ENCODE data around the gene SLC2A13. TPM values are rescaled to one million over a fixed set of nuclear protein-coding genes. Genes with fewer than 3 reads are reported as not detected.

Gene SLC2A13
- total and polyA plus RNA-seq, 2 donors (not counting 1 experiment from before 2014, with no cell fraction given): 5.4 to 10.2 TPM

DNA sequence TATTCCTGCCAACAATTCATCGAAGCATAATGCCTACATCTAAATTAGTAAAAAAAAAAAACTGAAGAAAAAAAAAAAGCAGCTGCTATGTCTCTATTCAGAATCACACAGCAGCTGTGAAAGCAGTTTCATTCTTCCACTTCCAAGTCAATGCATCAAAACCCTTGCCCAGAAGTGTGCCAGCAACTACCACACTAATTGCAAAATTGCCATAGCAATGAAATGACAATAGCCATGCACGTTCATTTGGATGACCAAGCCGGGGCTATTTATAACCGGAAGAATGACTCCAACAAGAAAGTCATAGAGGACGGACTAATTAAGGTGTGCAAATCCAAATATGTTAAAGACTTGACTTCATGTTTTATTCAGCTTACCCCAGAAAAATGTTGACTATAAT is 42.5 kb downstream of the SLC2A13 start:
- no peak overlapping the region for H3K4me2 ChIP-seq (ENCODE audit: extremely low read depth, insufficient read depth, low read length)
- no peaks in the 10 kb centered on the region for H3K79me2 ChIP-seq (ENCODE audit: control insufficient read depth, insufficient read depth, low read length)
- H3K27me3 ChIP-seq (ENCODE audit: control insufficient read depth, insufficient read depth, low read length): no peaks in the 10 kb centered on the region
- H3K4me3 ChIP-seq (replicated peaks in 1 of 4; ENCODE audit: control extremely low read depth in 1 of 4, insufficient read depth in 1 of 4, low read depth in 3 of 4, low read length in 4 of 4): no peak overlapping the region
- no peaks in the 10 kb centered on the region for H3K9me3 ChIP-seq (ENCODE audit: control insufficient read depth, insufficient read depth, low read depth, low read length)
- no peak overlapping the region for H3K9ac ChIP-seq (ENCODE audit: insufficient read depth, low read length)
- H3K27ac ChIP-seq (ENCODE audit: insufficient read depth, low read length): no peak overlapping the region
- no peak overlapping the region for H2AFZ ChIP-seq (ENCODE audit: low read length)
- no peaks in the 10 kb centered on the region for H3K36me3 ChIP-seq (ENCODE audit: control insufficient read depth, insufficient read depth, low read length)
- no peaks in the 10 kb centered on the region for H3K4me1 ChIP-seq (ENCODE audit: control insufficient read depth, extremely low read depth, insufficient read depth, low read length)
- peak in 1 of 2 donors; percentile 47 for DNase-seq (ENCODE audit: low read depth in 2 of 2)
- no peaks in the 10 kb centered on the region for H4K20me1 ChIP-seq (ENCODE audit: control insufficient read depth, extremely low read depth, insufficient read depth, low read length)
- TF ChIP-seq, protein P1, sequence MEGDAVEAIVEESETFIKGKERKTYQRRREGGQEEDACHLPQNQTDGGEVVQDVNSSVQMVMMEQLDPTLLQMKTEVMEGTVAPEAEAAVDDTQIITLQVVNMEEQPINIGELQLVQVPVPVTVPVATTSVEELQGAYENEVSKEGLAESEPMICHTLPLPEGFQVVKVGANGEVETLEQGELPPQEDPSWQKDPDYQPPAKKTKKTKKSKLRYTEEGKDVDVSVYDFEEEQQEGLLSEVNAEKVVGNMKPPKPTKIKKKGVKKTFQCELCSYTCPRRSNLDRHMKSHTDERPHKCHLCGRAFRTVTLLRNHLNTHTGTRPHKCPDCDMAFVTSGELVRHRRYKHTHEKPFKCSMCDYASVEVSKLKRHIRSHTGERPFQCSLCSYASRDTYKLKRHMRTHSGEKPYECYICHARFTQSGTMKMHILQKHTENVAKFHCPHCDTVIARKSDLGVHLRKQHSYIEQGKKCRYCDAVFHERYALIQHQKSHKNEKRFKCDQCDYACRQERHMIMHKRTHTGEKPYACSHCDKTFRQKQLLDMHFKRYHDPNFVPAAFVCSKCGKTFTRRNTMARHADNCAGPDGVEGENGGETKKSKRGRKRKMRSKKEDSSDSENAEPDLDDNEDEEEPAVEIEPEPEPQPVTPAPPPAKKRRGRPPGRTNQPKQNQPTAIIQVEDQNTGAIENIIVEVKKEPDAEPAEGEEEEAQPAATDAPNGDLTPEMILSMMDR (conservative IDR thresholded peaks at IDR 0.05 in 1 of 2, IDR thresholded peaks at IDR 0.05 in 1 of 2; ENCODE audit: low read depth in 1 of 2, low read length in 2 of 2): no peak
- no peak for TF ChIP-seq EZH2 (IDR thresholded peaks at IDR 0.05; ENCODE audit: low read length, missing control alignments)

DNA sequence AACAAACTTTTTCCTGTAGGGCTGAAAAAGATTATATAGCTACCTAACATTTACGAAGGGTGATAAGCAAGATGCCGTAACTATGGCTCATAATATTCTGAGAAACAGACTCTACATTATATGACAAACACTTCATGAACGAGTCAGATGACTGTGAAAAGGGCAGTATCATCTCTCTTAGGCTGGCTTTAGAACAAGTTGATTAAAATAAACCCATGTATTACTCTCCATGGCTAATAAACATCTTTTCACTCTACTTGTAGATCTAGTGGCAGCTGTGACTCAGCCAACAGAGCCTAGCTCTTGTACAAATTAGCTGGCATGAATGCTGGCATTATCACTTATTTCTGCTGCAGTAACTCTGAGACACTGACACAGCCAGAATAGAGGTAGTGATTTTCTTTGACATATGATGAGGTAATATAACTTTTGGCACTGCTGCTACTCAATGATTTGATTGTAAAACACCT is 47.1 kb downstream of the SLC2A13 start:
- Histone ChIP-seq H3K27ac (ENCODE audit: insufficient read depth, low read length) (no peak overlapping the region), H3K4me3 (replicated peaks in 1 of 4; ENCODE audit: control extremely low read depth in 1 of 4, insufficient read depth in 1 of 4, low read depth in 3 of 4, low read length in 4 of 4) (no peak overlapping the region), H2AFZ (ENCODE audit: low read length) (no peak overlapping the region), H3K36me3 (ENCODE audit: control insufficient read depth, insufficient read depth, low read length) (no peaks in the 10 kb centered on the region), H4K20me1 (ENCODE audit: control insufficient read depth, extremely low read depth, insufficient read depth, low read length) (no peaks in the 10 kb centered on the region), H3K27me3 (ENCODE audit: control insufficient read depth, insufficient read depth, low read length) (no peaks in the 10 kb centered on the region), H3K79me2 (ENCODE audit: control insufficient read depth, insufficient read depth, low read length) (no peaks in the 10 kb centered on the region), H3K4me2 (ENCODE audit: extremely low read depth, insufficient read depth, low read length) (no peak overlapping the region), H3K4me1 (ENCODE audit: control insufficient read depth, extremely low read depth, insufficient read depth, low read length) (no peaks in the 10 kb centered on the region), H3K9ac (ENCODE audit: insufficient read depth, low read length) (no peak overlapping the region), H3K9me3 (ENCODE audit: control insufficient read depth, insufficient read depth, low read depth, low read length) (no peaks in the 10 kb centered on the region)
- peak in 1 of 2 donors; percentile 7 for DNase-seq (ENCODE audit: low read depth in 2 of 2)
- TF ChIP-seq, protein P1 (conservative IDR thresholded peaks at IDR 0.05 in 1 of 2, IDR thresholded peaks at IDR 0.05 in 1 of 2; ENCODE audit: low read depth in 1 of 2, low read length in 2 of 2): no peak
- TF ChIP-seq EZH2 (IDR thresholded peaks at IDR 0.05; ENCODE audit: low read length, missing control alignments): no peak

DNA sequence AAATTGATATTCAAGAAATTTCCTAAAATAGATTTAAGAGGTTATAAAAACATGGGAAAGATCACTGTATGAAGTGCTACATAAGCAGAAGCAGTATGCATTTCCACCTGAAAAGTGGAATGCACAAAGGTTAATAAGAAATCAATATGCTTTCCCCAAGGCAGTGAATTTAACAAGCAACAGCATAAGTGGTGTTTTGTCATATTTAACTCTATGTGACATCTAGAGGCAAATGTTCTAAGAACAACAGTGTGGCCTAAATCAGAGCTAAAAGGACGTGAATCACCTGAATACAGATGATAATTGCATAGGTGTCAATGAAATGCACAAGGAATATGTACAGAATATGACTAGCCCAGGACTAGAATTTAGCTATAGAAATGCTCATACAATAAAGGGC is 49.5 kb downstream of the SLC2A13 start:
- Histone ChIP-seq H3K27me3 (ENCODE audit: control insufficient read depth, insufficient read depth, low read length) (no peaks in the 10 kb centered on the region), H3K4me2 (ENCODE audit: extremely low read depth, insufficient read depth, low read length) (no peak overlapping the region), H3K36me3 (ENCODE audit: control insufficient read depth, insufficient read depth, low read length) (no peaks in the 10 kb centered on the region), H3K27ac (ENCODE audit: insufficient read depth, low read length) (no peak overlapping the region), H4K20me1 (ENCODE audit: control insufficient read depth, extremely low read depth, insufficient read depth, low read length) (no peaks in the 10 kb centered on the region), H2AFZ (ENCODE audit: low read length) (no peak overlapping the region), H3K4me3 (replicated peaks in 1 of 4; ENCODE audit: control extremely low read depth in 1 of 4, insufficient read depth in 1 of 4, low read depth in 3 of 4, low read length in 4 of 4) (no peak overlapping the region), H3K4me1 (ENCODE audit: control insufficient read depth, extremely low read depth, insufficient read depth, low read length) (no peaks in the 10 kb centered on the region), H3K9me3 (ENCODE audit: control insufficient read depth, insufficient read depth, low read depth, low read length) (no peaks in the 10 kb centered on the region), H3K9ac (ENCODE audit: insufficient read depth, low read length) (no peak overlapping the region), H3K79me2 (ENCODE audit: control insufficient read depth, insufficient read depth, low read length) (no peaks in the 10 kb centered on the region)
- no peak for TF ChIP-seq EZH2 (IDR thresholded peaks at IDR 0.05; ENCODE audit: low read length, missing control alignments)
- TF ChIP-seq, protein P1 (conservative IDR thresholded peaks at IDR 0.05 in 1 of 2, IDR thresholded peaks at IDR 0.05 in 1 of 2; ENCODE audit: low read depth in 1 of 2, low read length in 2 of 2): no peak
- no peak for DNase-seq (ENCODE audit: low read depth in 2 of 2)
